Erythroblast (primary cell): ENCODE data around the gene CSH2.

Experiments used
- GATA1 ChIP-seq: IDR thresholded peaks from 2 replicates; pipeline ENCODE4 v1.6.1; 2011; ENCODE audit warnings: low read depth, mild to moderate bottlenecking, control low read depth, low read length, moderate library complexity
- POLR2A ChIP-seq: IDR thresholded peaks from 2 replicates; pipeline ENCODE4 v1.6.1; 2011; ENCODE audit warnings: mild to moderate bottlenecking, low read length

DNA sequence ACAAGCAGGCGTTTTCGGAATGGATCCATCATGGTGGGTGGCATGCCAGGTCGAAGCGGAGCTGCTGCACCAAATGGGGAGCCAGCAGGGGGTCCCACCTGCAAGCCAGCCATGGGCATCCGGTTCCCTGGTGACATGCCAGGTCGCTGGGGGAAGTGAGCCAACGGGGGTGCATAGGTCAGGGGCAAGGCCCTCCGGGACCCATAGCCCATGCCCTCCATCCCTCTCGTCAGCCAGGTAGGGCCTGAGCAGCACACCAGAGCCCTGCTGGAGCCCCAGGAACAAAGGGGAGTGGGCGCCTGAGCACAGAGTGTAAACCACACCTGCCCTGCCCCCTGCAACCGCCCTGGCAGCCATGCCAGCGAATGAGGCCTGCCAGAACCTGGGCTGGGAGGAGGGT lies 36.0 kb downstream of the CSH2 start:
- TF ChIP-seq POLR2A (no peak), GATA1 (no peak)
